ENCODE results near the gene KRT75.
"Not testable (repeated sequence)": the region's sequence is repeated elsewhere in the genome, so short reads cannot be mapped to it uniquely, and the experiment has no call there.

Gene KRT75

GRCh38 chr12:52434081-52434733 is at the start of gene KRT75:
Gene KRT75 (minus strand): TSS chr12:52434371. CDS start chr12:52434304, 67 bp downstream.
- TF ChIP-seq GATA1 (IDR thresholded peaks at IDR 0.05; ENCODE audit: low read depth, low read length) (no peak), POLR2A (IDR thresholded peaks at IDR 0.05; ENCODE audit: low read length) (no peak)
- DNase-seq: no peak

- TF ChIP-seq POLR2A (IDR thresholded peaks at IDR 0.05; ENCODE audit: low read length): no peak
- no peak for TF ChIP-seq GATA1 (IDR thresholded peaks at IDR 0.05; ENCODE audit: low read depth, low read length)
- no peak for DNase-seq
Measured at GRCh38 chr12:52480073-52480472, 45.9 kb upstream of the KRT75 start.

- no peak for DNase-seq
- TF ChIP-seq POLR2A (IDR thresholded peaks at IDR 0.05; ENCODE audit: low read length): no peak
- TF ChIP-seq GATA1 (IDR thresholded peaks at IDR 0.05; ENCODE audit: low read depth, low read length): no peak
Measured at GRCh38 chr12:52477651-52478050, 43.5 kb upstream of the KRT75 start.

GRCh38 chr12:52474212-52474611 is 40.0 kb upstream of the KRT75 start:
- TF ChIP-seq POLR2A (IDR thresholded peaks at IDR 0.05; ENCODE audit: low read length) (no peak), GATA1 (IDR thresholded peaks at IDR 0.05; ENCODE audit: low read depth, low read length) (no peak)
- DNase-seq: no peak

GRCh38 chr12:52473768-52474167 is 39.6 kb upstream of the KRT75 start, which contains the start of gene KRT6C:
Gene KRT6C (minus strand): TSS chr12:52473805. CDS start chr12:52473737, 68 bp downstream.
- TF ChIP-seq GATA1 (IDR thresholded peaks at IDR 0.05; ENCODE audit: low read depth, low read length) (no peak), POLR2A (IDR thresholded peaks at IDR 0.05; ENCODE audit: low read length) (no peak)

GRCh38 chr12:52469853-52470252 is 35.7 kb upstream of the KRT75 start:
- TF ChIP-seq POLR2A (IDR thresholded peaks at IDR 0.05; ENCODE audit: low read length): no peak
- TF ChIP-seq GATA1 (IDR thresholded peaks at IDR 0.05; ENCODE audit: low read depth, low read length): no peak
- DNase-seq: no peak

More at GRCh38 chr12:52473768-52474167, 39.6 kb upstream of the KRT75 start, which contains the start of gene KRT6C:
- DNase-seq: no peak

- DNase-seq: no peak
- TF ChIP-seq GATA1 (IDR thresholded peaks at IDR 0.05; ENCODE audit: low read depth, low read length): no peak
- no peak for TF ChIP-seq POLR2A (IDR thresholded peaks at IDR 0.05; ENCODE audit: low read length)
Measured at GRCh38 chr12:52464897-52465296, 30.7 kb upstream of the KRT75 start.

- TF ChIP-seq POLR2A (IDR thresholded peaks at IDR 0.05; ENCODE audit: low read length) (no peak), GATA1 (IDR thresholded peaks at IDR 0.05; ENCODE audit: low read depth, low read length) (no peak)
- no peak for DNase-seq
Measured at GRCh38 chr12:52461693-52462092, 27.5 kb upstream of the KRT75 start.

GRCh38 chr12:52458861-52459260 is 24.7 kb upstream of the KRT75 start:
- DNase-seq: no peak
- TF ChIP-seq GATA1 (IDR thresholded peaks at IDR 0.05; ENCODE audit: low read depth, low read length) (no peak), POLR2A (IDR thresholded peaks at IDR 0.05; ENCODE audit: low read length) (no peak)

- no peak for DNase-seq
- no peak for TF ChIP-seq POLR2A (IDR thresholded peaks at IDR 0.05; ENCODE audit: low read length)
- no peak for TF ChIP-seq GATA1 (IDR thresholded peaks at IDR 0.05; ENCODE audit: low read depth, low read length)
Measured at GRCh38 chr12:52455821-52456220, 21.6 kb upstream of the KRT75 start.

- TF ChIP-seq POLR2A (IDR thresholded peaks at IDR 0.05; ENCODE audit: low read length) (no peak), GATA1 (IDR thresholded peaks at IDR 0.05; ENCODE audit: low read depth, low read length) (no peak)
- DNase-seq: no peak
Measured at GRCh38 chr12:52454411-52455201, 20.4 kb upstream of the KRT75 start.

- no peak for DNase-seq
- TF ChIP-seq POLR2A (IDR thresholded peaks at IDR 0.05; ENCODE audit: low read length): no peak
- no peak for TF ChIP-seq GATA1 (IDR thresholded peaks at IDR 0.05; ENCODE audit: low read depth, low read length)
Measured at GRCh38 chr12:52452101-52452500, 17.9 kb upstream of the KRT75 start, which contains the start of gene KRT6B. Gene KRT6B (minus strand): TSS chr12:52452146. CDS start chr12:52452078, 68 bp downstream.

GRCh38 chr12:52448228-52448627 is 14.1 kb upstream of the KRT75 start:
- DNase-seq: no peak
- no peak for TF ChIP-seq GATA1 (IDR thresholded peaks at IDR 0.05; ENCODE audit: low read depth, low read length)

GRCh38 chr12:52447196-52447595 is 13.0 kb upstream of the KRT75 start:
- DNase-seq: not testable (repeated sequence)

Data from erythroblast (primary cell).